ENCODE results near the gene KIRREL3.

Gene KIRREL3

GRCh38 chr11:126740846-126741245 lies 259.7 kb downstream of the KIRREL3 start:
- no peak for TF ChIP-seq CTCF (IDR thresholded peaks at IDR 0.05; ENCODE audit: insufficient read depth, missing control alignments)
- no peak for DNase-seq (ENCODE audit: insufficient read length, low spot score)
- FAIRE-seq: no peak

GRCh38 chr11:126739499-126740145 lies 260.9 kb downstream of the KIRREL3 start:
- TF ChIP-seq CTCF (IDR thresholded peaks at IDR 0.05; ENCODE audit: insufficient read depth, missing control alignments): no peak
- no peak for DNase-seq (ENCODE audit: insufficient read length, low spot score)
- no peak for FAIRE-seq

DNA sequence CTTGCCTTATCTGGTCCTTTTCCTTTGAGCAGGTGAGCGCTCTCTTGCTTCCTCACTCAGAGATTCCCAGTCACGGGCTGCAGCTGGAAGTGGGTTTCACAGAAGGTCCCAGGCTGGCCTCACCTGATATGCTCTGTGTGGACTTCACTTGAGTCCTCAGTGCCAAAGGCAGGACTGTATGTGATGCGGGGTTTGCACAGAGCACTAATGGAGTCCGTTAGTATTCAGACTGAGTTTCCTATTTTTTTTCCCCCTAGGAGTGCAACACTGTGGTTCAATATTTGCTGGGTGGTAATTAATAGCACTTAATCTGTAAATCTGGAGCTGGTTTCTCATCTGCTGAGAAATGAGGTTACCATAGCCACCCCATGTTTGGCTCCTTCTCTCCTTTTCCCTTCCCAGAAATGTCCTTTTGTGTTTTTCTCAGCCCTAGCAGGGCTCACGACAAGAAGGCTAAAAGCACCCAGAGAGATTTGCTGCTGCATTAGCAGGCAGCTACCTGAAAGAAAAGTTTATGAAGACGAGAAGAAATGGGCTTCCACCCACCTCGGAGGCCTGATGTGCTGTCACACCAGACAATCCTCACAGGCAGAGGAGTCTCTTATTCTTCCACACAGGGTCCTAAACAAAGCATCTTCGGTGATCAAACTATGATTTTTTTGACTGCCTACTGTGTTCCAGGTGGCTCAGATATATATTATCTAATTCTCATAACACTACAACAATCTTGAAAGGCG lies 262.1 kb downstream of the KIRREL3 start:
- no peak for FAIRE-seq
- TF ChIP-seq CTCF (IDR thresholded peaks at IDR 0.05; ENCODE audit: insufficient read depth, missing control alignments): no peak
- no peak for DNase-seq (ENCODE audit: insufficient read length, low spot score)

DNA sequence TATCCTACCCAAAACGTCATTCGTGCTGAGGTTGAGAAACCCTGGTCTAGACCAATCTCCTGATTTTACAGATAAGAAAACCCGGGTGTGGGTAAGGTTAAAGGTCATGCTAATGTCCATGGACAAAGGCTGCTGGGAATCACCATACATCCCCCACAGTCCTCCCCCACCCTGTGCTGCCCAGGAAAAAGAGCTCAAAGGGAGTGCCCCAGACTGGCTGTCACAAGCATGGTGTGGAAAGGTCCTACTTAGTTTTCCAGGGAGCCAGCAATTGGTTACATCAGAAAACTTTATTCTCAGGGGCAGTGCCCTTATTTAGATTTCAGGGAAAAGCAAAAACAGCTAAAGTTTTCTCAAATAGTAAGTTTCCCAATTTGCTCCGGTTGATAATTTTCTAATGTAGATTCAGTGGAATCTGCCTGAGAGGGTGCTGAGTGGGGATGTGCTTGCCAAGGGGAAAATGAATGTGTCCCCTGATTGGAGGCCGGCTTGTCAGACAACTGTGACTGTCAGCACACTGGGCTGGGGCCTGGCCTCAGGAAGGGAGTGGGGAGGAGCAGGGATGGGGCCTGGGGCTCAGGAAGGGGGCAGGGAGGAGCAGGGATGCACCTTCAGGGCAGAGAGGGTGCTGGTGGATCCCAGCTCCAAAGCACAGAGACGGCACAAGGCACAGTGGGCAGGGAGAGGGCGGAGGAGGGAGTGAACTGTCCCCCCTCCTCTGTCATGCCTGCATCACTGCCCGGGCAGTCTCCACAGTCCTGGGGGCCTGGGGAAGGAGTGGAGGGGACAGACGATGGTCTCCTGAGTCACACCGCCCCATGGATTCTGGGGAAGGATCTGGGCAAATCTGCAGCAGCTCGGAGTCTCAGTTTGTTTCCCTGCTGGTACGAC lies 263.6 kb downstream of the KIRREL3 start:
- no peak for TF ChIP-seq CTCF (IDR thresholded peaks at IDR 0.05; ENCODE audit: insufficient read depth, missing control alignments)
- FAIRE-seq: no peak
- DNase-seq (ENCODE audit: insufficient read length, low spot score): no peak

DNA sequence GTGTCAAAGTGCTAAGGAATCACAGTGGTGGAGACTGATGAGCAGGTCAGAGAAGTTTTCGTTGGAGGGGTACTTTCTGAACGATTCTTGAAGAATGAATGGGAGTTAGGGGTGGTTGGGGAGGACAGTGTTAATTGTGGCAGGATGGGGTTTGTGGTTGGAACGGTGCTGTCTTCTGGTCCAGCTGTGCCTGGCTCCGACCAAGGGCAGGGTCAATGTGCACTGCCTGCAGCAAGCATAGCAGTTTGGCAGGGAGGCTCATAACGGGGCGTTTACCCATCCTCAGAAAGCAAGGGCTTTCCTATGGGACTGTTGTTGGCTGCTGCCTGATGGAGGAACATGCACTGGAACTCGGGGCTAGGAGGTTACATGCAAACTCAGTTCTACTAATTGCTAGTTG lies 265.8 kb downstream of the KIRREL3 start:
- FAIRE-seq (no peak), DNase-seq (ENCODE audit: insufficient read length, low spot score) (no peak)
- no peak for TF ChIP-seq CTCF (IDR thresholded peaks at IDR 0.05; ENCODE audit: insufficient read depth, missing control alignments)

- TF ChIP-seq CTCF (IDR thresholded peaks at IDR 0.05; ENCODE audit: insufficient read depth, missing control alignments): no peak
- DNase-seq (ENCODE audit: insufficient read length, low spot score): no peak
- no peak for FAIRE-seq
These were observed 266.9 kb downstream of the KIRREL3 start for GRCh38 chr11:126733685-126734084.

Measured in D721Med (cell line).